ENCODE results near the gene NOL4L. TPM values are rescaled to one million over a fixed set of nuclear protein-coding genes. Genes with fewer than 3 reads are reported as not detected.

NOL4L gene
- total RNA-seq, 2 donors from 2014 or later = 39.6 to 50.7 TPM

DNA sequence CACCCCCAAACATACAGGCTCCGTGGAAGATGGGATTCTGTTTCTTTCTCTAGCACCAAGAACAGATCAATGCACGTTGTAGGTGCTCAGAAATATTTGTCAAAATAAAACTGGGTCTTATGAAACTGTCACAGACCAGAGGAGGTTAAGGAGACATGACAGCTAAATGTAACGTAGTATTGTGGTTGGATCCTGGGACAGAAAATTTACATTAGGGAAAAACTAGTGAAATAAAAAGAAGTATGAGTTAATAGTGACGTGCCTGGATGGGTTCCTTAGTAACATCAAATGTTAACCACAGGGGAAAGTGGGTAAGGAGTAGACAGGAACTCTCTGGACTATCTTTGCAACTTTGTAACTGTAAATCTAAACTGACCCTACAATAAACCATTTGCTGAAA, 31.5 kb downstream of the NOL4L start:
- H3K4me1 ChIP-seq (ENCODE audit: control insufficient read depth, insufficient read depth, low read length) = no peaks in the 10 kb centered on the region
- TF ChIP-seq, protein P1, sequence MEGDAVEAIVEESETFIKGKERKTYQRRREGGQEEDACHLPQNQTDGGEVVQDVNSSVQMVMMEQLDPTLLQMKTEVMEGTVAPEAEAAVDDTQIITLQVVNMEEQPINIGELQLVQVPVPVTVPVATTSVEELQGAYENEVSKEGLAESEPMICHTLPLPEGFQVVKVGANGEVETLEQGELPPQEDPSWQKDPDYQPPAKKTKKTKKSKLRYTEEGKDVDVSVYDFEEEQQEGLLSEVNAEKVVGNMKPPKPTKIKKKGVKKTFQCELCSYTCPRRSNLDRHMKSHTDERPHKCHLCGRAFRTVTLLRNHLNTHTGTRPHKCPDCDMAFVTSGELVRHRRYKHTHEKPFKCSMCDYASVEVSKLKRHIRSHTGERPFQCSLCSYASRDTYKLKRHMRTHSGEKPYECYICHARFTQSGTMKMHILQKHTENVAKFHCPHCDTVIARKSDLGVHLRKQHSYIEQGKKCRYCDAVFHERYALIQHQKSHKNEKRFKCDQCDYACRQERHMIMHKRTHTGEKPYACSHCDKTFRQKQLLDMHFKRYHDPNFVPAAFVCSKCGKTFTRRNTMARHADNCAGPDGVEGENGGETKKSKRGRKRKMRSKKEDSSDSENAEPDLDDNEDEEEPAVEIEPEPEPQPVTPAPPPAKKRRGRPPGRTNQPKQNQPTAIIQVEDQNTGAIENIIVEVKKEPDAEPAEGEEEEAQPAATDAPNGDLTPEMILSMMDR (conservative IDR thresholded peaks at IDR 0.05) = no peak
- H3K4me3 Mint-ChIP-seq = no peak overlapping the region
- no peaks in the 10 kb centered on the region for H3K36me3 Mint-ChIP-seq (ENCODE audit: low read depth)
- no peak overlapping the region for H3K9ac ChIP-seq (ENCODE audit: extremely low read depth, low read length, poor library complexity, severe bottlenecking)
- H3K9me3 Mint-ChIP-seq = peaks cover 7% of the 10 kb centered on the region
- H3K9me3 ChIP-seq (ENCODE audit: control insufficient read depth, low read length) = no peaks in the 10 kb centered on the region
- DNase-seq = no peak
- no peaks in the 10 kb centered on the region for H3K27me3 Mint-ChIP-seq (ENCODE audit: insufficient read depth)
- no peaks in the 10 kb centered on the region for H3K36me3 ChIP-seq (ENCODE audit: control insufficient read depth, insufficient read depth, low read length)
- 93 to 96% methylated on average over 2 to 4 of the region's 4 CpGs for WGBS, 2 experiments (ENCODE audit: insufficient coverage in 1 of 2, insufficient read length in 1 of 2)
- no peak overlapping the region for H3K27ac Mint-ChIP-seq
- H3K4me1 Mint-ChIP-seq = peaks cover 12% of the 10 kb centered on the region
- no peak overlapping the region for H3K4me3 ChIP-seq (ENCODE audit: low read length)
- H3K27ac ChIP-seq (ENCODE audit: low read depth, low read length) = no peak overlapping the region
- no peaks in the 10 kb centered on the region for H3K27me3 ChIP-seq (ENCODE audit: control insufficient read depth, insufficient read depth, low read length, poor library complexity, severe bottlenecking)

- no peaks in the 10 kb centered on the region for H3K36me3 ChIP-seq (ENCODE audit: control insufficient read depth, insufficient read depth, low read length)
Measured at GRCh38 chr20:32551693-32552092, 33.4 kb downstream of the NOL4L start.

DNA sequence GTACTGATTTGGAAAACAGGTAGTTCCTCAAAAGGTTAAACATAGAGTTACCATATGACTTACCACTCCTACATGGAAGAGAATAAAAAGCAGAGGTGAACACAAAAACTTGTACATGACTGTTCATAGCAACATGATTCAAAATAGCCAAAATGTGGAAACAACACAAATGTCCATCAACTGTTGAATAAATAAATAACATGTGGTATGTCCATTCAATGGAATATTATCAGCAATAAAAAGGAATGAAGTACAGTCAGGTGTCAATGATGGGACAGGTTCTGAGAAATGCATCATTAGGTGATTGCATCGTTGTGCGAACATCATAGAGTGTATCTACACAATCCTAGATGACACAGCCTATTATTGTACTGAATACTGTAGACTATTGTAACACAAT, 35.3 kb downstream of the NOL4L start:
- Histone ChIP-seq H3K27ac (ENCODE audit: low read depth, low read length) (no peak overlapping the region), H3K36me3 (ENCODE audit: control insufficient read depth, insufficient read depth, low read length) (no peaks in the 10 kb centered on the region), H3K4me3 (ENCODE audit: low read length) (no peak overlapping the region), H3K9me3 (ENCODE audit: control insufficient read depth, low read length) (no peaks in the 10 kb centered on the region), H3K4me1 (ENCODE audit: control insufficient read depth, insufficient read depth, low read length) (no peaks in the 10 kb centered on the region), H3K9ac (ENCODE audit: extremely low read depth, low read length, poor library complexity, severe bottlenecking) (no peak overlapping the region), H3K27me3 (ENCODE audit: control insufficient read depth, insufficient read depth, low read length, poor library complexity, severe bottlenecking) (no peaks in the 10 kb centered on the region)
- Mint-ChIP-seq H3K27me3 (ENCODE audit: insufficient read depth) (no peaks in the 10 kb centered on the region), H3K27ac (no peak overlapping the region), H3K4me3 (no peak overlapping the region), H3K4me1 (peaks cover 2% of the 10 kb centered on the region), H3K9me3 (peaks cover 7% of the 10 kb centered on the region), H3K36me3 (ENCODE audit: low read depth) (no peaks in the 10 kb centered on the region)
- TF ChIP-seq, protein P1 (conservative IDR thresholded peaks at IDR 0.05) = no peak
- DNase-seq = no peak
- 100% methylated on average over 2 of the region's 2 CpGs; no CpG with 5 or more reads in 1 of the 2 experiments for WGBS, 2 experiments (ENCODE audit: insufficient coverage in 1 of 2, insufficient read length in 1 of 2)

More at GRCh38 chr20:32551693-32552092, 33.4 kb downstream of the NOL4L start:
- H3K36me3 Mint-ChIP-seq (ENCODE audit: low read depth) = no peaks in the 10 kb centered on the region
- H3K9me3 Mint-ChIP-seq = peaks cover 7% of the 10 kb centered on the region
- 98% methylated on average over 2 of the region's 2 CpGs; no CpG with 5 or more reads in 1 of the 2 experiments for WGBS, 2 experiments (ENCODE audit: insufficient coverage in 1 of 2, insufficient read length in 1 of 2)
- no peak overlapping the region for H3K9ac ChIP-seq (ENCODE audit: extremely low read depth, low read length, poor library complexity, severe bottlenecking)
- no peak overlapping the region for H3K27ac ChIP-seq (ENCODE audit: low read depth, low read length)
- no peaks in the 10 kb centered on the region for H3K4me1 Mint-ChIP-seq
- TF ChIP-seq, protein P1 (conservative IDR thresholded peaks at IDR 0.05) = no peak
- no peak overlapping the region for H3K27ac Mint-ChIP-seq
- DNase-seq = no peak
- no peak overlapping the region for H3K4me3 Mint-ChIP-seq
- H3K4me1 ChIP-seq (ENCODE audit: control insufficient read depth, insufficient read depth, low read length) = no peaks in the 10 kb centered on the region
- H3K27me3 ChIP-seq (ENCODE audit: control insufficient read depth, insufficient read depth, low read length, poor library complexity, severe bottlenecking) = no peaks in the 10 kb centered on the region
- no peak overlapping the region for H3K4me3 ChIP-seq (ENCODE audit: low read length)
- H3K27me3 Mint-ChIP-seq (ENCODE audit: insufficient read depth) = no peaks in the 10 kb centered on the region
- H3K9me3 ChIP-seq (ENCODE audit: control insufficient read depth, low read length) = no peaks in the 10 kb centered on the region

Data from endodermal cell (in vitro differentiated cells).